ENCODE data around the gene CTNNAL1.
"Not testable (repeated sequence)": the region's sequence is repeated elsewhere in the genome, so short reads cannot be mapped to it uniquely, and the experiment has no call there.

The CTNNAL1 gene

GRCh38 chr9:108996643-108997042, 16.7 kb downstream of the CTNNAL1 start:
- no peak for DNase-seq

GRCh38 chr9:108994695-108995094, 18.6 kb downstream of the CTNNAL1 start:
- peak in 1 of 56 donors; percentile 2 for DNase-seq

- no peak for DNase-seq
Observed at GRCh38 chr9:108991479-108991878, 21.8 kb downstream of the CTNNAL1 start.

GRCh38 chr9:108983885-108984284, 29.4 kb downstream of the CTNNAL1 start:
- no peak for DNase-seq

GRCh38 chr9:108980893-108981292, 32.4 kb downstream of the CTNNAL1 start:
- no peak for DNase-seq

GRCh38 chr9:108978205-108978604, 35.1 kb downstream of the CTNNAL1 start:
- no peak for DNase-seq

- DNase-seq, result no peak
Observed at GRCh38 chr9:108973895-108974294, 39.4 kb downstream of the CTNNAL1 start.

GRCh38 chr9:108972626-108973209, 40.6 kb downstream of the CTNNAL1 start:
- no peak for DNase-seq

GRCh38 chr9:108972186-108972585, 41.1 kb downstream of the CTNNAL1 start:
- no peak for DNase-seq

- not testable (repeated sequence) for DNase-seq
Observed at GRCh38 chr9:108971392-108971791, 41.9 kb downstream of the CTNNAL1 start.

GRCh38 chr9:108967916-108968315, 45.4 kb downstream of the CTNNAL1 start:
- no peak for DNase-seq

GRCh38 chr9:108963459-108964143, 49.7 kb downstream of the CTNNAL1 start:
- DNase-seq, result no peak

- no peak for DNase-seq
Observed at GRCh38 chr9:108961151-108961550, 52.1 kb downstream of the CTNNAL1 start.

- no peak for DNase-seq
Observed at GRCh38 chr9:108960331-108960730, 53.0 kb downstream of the CTNNAL1 start.

- no peak for DNase-seq
Observed at GRCh38 chr9:108956631-108957026, 56.7 kb downstream of the CTNNAL1 start.

- no peak for DNase-seq
Observed at GRCh38 chr9:108956022-108956630, 57.2 kb downstream of the CTNNAL1 start.

- DNase-seq, result peak in 1 of 56 donors; percentile 40
Observed at GRCh38 chr9:108953983-108954574, 59.2 kb downstream of the CTNNAL1 start.

GRCh38 chr9:108951578-108951977, 61.7 kb downstream of the CTNNAL1 start:
- no peak for DNase-seq

GRCh38 chr9:108950168-108950567, 63.1 kb downstream of the CTNNAL1 start:
- no peak for DNase-seq

- DNase-seq, result no peak
Observed at GRCh38 chr9:108939975-108940374, 73.3 kb downstream of the CTNNAL1 start.

- DNase-seq, result no peak
Observed at GRCh38 chr9:108937561-108938305, 75.6 kb downstream of the CTNNAL1 start.
